GM19328 (cell line): ENCODE measurements around the gene CTRB1.

Source experiments
- ATAC-seq: cut with Tn5 transposase; IDR thresholded peaks from one replicate; pipeline ENCODE4 v1.9.1; 2021; ENCODE audit warnings: mild to moderate bottlenecking, moderate library complexity; ENCODE audit not compliant: unreplicated experiment

Gene CTRB1

DNA sequence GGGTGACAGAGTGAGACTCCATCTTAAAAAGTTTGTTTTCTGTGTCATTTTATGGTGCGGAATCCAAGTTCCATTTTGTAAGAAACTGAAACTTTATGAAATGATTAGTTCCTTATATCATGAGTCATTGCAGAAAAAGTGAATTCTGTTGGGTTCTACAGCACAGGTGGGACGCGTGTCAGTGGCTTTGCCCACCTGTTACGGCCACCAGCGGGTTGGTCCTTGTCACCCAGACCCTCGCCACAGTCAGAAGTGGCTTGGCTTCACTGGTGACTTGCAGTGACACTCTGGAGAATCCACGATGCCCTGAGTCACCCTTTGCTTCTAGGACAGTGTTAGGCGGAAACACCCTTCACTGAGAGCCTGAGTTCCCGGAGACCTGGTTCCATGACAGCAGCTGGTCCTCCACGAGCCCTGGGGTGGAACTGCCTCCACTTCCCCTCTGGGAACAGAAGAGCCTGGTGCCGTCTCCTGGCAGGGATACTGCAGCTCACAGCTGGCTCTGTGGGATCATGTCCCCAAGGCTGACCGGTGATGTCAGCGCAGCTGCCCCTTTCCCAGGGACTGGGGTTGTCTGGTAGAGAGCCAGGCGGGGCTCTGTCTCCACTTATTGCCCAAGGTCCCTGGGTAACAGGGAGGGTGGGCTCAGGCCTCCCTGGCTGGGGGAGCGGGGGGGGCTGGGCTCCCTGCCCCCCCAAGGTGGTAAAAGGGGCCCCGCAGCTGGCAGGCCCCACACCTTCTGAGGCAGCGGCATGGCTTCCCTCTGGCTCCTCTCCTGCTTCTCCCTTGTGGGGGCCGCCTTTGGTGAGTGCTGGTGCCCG is at the start of gene CTRB1:
Gene CTRB1, plus strand, starts transcription at position 733 of the 821 bp plus-strand sequence. Its CDS starts 20 bp downstream, at position 753.
- ATAC-seq, result no peak

DNA sequence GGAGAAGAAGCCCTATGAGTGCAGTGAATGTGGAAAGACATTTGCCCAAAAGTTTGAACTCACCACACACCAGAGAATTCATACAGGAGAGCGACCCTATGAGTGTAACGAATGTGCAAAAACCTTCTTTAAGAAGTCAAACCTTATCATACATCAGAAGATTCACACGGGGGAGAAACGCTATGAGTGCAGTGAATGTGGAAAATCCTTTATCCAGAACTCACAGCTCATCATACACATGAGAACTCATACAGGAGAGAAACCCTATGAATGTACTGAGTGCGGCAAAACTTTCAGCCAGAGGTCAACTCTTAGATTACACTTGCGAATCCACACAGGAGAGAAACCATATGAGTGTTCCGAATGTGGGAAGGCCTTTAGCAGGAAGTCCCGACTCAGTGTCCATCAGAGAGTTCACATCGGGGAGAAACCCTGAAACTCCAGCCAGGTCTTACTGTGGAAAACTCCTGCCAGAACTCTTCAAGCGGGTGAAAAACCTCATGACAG is 48.8 kb upstream of the CTRB1 start:
- ATAC-seq, result no peak

DNA sequence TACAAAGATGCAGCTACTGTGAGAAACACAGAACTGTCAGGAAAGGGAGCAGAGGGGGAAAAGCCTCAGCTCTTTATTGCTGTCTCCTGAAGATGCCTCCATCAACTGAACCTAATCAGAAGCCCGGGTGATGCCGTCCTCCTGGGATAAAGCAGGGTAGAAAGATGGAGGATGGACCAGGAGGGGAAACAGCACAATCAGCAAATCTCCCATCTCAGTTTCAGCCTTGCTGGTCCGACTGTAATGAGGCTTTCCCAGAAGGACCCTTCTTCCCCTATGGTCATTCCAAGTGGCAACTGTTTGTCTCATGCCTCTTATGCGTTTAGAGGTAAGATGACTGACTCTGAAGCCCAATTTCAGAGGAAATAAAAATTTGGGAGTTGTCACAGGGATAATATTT is 46.2 kb upstream of the CTRB1 start:
- ATAC-seq, result no peak

- no peak for ATAC-seq
Observed at GRCh38 chr16:75175074-75175473, 43.7 kb upstream of the CTRB1 start.

GRCh38 chr16:75176926-75177325 is 41.9 kb upstream of the CTRB1 start:
- no peak for ATAC-seq

DNA sequence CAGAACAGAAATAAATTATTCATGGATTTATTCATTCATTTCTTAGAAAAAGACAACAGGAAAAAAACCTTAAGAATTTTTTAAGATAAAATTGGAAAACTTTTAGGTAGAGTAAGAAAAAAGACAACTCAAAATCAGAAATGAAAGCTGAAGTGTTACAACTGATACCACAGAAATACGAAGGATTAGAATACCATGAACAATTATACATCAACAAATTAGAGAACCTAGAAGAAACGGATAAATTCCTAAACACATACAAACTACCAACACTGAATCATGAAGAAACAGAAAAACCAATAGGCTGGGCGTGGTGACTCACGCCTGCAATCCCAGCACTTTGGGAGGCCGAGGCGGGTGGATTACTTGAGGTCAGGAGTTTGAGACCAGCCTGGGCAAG is 39.6 kb upstream of the CTRB1 start:
- no peak for ATAC-seq

DNA sequence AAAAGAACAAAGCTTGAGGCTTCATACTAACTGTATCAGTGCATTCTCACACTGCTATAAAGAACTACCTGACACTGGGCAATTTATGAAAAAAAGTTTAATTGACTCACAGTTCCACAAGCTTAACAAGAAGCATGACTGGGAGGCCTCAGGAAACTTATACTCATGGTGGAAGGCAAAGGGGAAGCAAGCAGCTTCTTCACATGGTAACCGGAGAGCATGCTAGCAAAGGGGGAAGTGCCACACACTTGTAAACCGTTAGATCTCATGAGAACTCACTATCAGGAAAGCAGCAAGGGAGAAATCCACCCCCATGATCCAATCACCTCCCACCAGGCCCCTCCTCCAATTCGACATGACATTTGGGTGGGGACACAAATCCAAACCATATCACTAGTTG is 37.2 kb upstream of the CTRB1 start:
- ATAC-seq, result no peak

DNA sequence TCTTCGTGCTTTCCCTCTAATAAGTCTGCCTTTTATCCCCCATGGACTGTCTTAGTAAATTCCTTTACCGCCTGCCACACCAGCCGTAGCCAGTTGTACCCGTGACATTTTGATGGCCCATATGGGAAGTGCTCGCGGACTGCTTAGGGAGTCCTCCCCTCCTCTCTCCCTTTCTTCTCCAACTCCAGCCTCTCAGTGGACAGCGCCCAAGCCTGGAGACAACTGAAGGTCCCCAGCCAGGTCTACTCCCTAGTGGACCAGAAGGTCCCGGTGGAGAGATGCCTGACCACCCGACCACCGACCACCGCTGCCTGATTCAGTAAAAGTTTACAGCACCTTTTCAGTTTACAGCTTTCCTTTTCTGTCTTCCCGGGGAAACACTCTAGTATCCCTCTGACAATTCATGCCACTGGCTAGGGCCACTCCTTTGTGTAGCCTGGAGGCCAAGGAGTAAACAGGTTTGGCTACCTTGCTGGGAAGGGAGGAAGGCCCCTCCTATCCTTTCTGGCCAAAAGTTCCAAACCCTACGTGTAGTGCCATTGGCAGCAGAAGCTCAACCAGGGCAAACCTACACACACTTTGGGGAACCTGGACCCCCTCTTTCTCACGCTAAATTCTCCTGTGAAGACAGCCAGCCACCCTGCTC is 29.8 kb upstream of the CTRB1 start:
- ATAC-seq, result no peak

DNA sequence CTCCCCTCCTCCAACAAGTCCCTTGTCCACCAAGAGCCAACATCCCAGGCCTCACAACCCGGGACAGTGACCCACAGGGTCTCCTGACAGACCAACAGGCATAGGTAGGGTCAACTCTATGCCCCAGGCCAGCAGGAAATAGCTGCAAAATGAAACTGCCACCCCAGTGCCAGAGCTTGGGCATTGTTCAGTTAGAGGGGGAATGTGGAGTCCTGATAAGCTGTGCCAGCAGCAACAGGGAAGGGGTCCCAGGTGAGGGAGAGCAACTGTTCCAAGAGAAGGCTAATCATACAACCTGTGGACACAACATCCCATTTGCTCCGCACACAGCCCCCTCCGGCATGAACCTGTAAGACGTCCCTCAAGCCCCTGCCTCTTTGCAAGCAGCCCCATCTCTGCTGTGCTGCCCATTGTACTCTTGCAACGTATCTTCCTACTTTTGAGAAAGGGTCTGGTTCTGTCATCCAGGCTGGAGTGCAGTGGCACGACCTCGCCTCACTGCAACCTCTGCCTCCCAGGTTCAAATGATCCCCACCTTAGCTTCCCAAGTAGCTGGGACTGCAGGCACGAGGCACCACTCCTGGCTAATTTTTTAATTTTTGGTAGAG is 29.0 kb upstream of the CTRB1 start:
- ATAC-seq, result no peak

GRCh38 chr16:75192606-75193264 is 26.1 kb upstream of the CTRB1 start:
- no peak for ATAC-seq

DNA sequence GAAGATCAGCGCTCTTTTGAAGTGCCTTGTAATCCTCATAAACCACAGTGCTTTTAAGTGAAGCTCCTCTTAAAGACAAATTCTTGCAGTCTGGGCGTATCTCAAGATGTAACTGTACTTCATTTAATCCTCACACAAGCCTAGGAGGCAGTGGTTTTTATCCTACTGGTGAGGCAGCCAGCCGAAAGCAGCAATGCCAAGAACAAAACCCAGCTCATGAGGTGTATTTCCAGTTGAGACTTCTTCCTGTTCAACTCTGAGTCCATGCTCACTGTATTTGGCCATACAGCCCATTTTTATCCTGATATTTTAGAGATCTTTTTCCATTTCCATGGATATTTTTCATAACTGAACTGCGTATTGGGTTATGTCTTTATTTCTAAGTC is 25.5 kb upstream of the CTRB1 start:
- ATAC-seq, result no peak

DNA sequence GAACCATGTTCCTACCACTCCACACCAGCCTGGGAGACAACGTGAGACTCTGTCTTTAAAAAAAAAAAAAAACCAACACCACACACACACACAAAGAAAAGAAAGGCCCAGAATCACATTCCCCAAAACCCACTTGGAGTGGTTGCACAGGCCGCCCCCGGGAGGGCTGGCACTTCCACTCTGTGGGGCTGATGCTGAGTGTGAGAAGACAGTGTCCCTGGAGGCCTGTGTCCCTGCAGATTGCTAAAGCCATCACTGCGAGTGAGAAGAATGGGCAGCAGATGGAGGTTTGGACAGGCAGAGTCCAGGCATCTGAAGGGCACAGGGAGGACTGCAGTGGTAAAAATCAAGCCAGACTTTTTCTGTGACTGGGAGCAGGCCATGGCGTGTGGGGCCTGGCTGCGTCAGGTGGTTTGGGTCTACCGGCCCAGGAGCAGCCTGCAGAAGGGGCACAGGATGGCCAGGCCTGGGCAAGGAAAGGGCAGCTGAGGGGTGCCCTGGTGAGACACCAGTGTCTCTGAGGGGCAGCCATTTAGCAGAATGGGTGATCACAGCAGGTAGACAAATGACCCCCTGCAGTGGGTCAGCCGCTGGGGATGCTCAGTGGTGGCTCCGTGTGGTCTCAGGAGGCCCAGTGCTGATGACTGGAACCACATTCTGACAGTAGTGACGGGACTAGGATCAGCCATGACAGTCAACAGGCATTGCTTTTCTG is 24.9 kb upstream of the CTRB1 start:
- no peak for ATAC-seq

- no peak for ATAC-seq
Observed at GRCh38 chr16:75195811-75196790, 22.7 kb upstream of the CTRB1 start.

DNA sequence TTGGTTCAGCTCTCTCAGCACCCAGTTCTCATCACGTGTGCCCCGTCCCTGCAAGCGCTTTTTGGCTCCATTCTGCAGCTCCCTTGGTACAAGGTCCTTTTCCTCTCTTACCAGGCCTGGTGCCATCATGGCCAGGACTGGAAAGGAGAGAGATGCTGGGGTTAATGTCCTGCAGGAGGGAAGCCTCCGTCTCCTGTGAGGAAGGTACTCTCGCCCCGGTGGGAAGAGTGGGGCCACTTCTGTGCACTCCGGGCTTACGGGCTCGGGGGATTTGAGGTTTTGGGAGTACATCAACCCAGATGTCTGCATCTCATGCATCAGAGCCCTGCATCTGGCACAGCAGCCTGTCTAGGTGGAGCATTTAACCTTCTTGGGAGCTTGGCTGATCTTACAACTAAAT is 22.0 kb upstream of the CTRB1 start:
- ATAC-seq, result no peak

- no peak for ATAC-seq
Observed at GRCh38 chr16:75197522-75198134, 21.2 kb upstream of the CTRB1 start.

GRCh38 chr16:75198135-75198600 is 20.6 kb upstream of the CTRB1 start:
- ATAC-seq, result no peak

GRCh38 chr16:75202069-75202590 is 16.7 kb upstream of the CTRB1 start:
- ATAC-seq, result no peak

DNA sequence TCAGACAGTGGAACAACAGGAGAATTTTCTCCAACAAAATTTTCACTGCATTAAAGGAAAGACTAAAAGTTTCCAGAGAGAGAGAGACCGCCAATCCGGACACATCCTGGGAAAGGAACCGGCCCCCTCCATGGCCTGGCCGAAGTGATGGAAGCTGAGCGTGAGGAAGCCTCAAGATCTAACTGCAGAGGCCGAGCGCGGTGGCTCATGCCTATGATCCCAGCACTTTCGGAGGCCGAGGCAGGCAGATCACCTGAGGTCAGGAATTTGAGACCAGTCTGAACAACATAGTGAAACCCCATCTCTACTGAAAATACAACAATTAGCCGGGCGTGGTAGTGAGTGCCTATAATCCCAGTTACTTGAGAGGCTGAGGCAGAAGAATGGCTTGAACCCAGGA is 15.7 kb upstream of the CTRB1 start:
- no peak for ATAC-seq
